GM21737 (cell line): Measurements from ENCODE around the gene GJB2.

ENCODE experiments used
- ATAC-seq: cut with Tn5 transposase; IDR thresholded peaks from one replicate; pipeline ENCODE4 v1.9.1; 2021; ENCODE audit warnings: mild to moderate bottlenecking, moderate library complexity; ENCODE audit not compliant: unreplicated experiment

The GJB2 gene

DNA sequence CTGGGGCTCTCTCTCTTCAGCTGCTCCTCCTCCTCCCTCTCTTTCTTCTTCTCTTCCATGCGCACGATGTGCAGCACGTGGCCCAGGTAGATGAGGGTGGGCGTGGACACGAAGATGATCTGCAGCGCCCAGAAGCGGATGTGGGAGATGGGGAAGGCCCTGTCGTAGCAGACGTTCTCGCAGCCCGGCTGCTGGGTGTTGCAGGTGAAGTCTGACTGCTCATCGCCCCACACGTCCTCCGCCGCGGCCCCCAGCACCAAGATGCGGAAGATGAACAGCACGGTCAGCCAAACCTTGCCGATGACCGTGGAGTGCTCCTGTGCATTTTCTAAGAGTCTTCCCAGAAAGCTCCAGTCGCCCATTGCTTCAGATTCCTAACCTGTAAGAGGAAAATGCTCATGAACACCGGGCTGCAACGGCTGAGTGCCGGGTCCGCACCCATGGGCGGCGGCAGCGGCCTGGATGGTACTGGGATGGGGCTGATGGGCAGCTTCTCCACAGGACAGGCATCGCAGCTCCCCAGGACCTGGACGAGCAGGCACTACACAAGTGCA is 49.7 kb downstream of the GJB2 start:
- no peak for ATAC-seq

DNA sequence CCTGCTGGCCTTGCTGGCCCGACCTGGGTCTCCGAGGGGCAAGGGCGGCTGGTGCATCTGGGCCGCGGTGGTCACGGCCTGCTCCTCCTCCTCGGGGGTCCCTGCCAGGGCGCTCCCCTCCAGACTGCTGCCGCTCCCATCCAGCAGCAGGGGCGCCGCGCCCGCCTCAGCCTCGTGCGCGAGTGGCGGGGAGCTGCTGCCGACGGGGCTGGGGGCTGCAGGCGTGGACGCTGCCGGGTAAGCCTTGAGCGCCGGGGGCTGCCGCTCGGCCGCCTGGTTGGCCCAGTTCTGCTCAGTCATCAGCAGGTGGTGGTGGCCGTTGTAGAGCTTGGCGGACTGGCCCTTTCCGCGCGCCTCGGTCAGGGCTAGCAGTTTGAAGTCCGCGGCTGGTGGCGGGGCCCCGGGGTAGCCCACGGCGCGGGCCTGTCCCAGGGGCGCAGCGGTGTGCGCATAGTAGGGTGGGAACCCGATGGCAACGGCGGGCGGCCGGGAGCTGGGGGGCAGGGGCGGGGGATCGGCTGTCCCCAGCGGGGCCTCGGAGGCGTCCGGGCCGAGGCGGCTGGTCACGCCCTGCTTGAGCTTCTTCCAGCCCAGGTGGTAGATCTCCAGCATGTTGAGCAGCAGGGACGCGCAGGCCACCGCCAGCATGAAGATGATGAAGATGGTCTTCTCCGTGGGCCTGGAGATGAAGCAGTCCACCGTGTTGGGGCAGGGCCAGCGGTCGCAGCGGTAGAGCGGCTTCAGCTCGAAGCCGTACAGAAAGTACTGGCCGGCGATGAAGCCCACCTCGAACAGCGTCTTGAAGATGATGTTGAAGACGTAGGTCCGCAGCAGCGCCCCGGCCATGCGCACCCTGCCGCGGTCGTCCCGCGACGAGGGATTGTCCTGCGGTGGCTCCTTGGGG is 50.5 kb downstream of the GJB2 start:
- no peak for ATAC-seq

DNA sequence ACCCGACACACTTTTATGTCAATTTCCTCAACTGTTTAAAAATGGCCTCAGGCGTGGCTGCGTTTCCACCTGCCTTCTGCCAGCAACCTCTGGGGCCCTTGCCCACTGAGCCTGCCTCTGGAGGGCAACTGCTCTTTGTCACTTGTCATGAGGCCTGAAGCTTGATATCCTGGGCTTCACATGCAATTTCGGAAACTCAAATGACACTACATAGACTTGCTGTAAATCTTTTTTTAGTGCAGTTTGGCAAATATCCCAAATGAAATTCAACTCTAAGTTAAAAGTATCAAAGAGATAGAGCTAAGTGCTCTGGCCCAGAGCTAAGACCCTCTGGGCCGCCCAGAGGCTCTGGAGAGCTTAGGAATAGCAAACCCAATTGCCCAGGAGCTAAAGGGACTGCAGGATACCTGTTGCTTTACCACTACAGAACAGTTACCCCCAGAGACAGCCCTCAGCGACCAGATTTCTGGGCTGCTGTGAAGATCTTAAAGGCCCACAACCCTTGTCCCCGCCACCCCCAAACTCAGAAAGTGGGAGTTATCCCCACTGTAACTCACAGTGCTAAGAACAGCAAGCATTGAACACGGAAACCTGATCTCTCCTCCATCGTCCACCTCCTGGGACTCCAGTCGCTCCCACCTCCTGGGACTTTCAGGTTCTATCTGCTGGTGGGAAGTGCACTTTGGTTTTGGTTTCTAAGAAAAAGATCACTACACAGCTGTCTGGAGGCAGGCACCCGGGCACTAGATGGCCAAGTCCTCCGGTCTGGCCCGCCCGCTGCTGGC is 51.3 kb downstream of the GJB2 start:
- ATAC-seq: no peak

DNA sequence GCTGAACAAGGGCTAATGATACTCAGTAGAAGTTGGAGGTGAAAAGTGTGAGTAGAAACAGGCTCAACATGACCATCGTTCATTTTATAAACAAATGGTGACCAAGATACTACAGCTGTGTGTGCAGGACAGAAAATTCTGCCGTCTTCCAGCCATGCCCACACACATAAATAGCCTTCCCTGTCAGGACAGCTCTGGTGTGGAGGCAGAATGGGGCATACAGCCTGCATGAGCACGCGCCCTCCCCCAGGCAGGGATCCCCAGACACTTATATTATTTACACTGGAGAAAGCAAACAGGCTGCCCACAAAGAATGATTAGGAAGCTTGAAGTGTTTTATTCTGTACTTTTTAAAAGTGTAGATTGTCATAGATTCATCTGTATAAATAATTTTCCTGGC is 52.3 kb downstream of the GJB2 start:
- ATAC-seq: no peak

DNA sequence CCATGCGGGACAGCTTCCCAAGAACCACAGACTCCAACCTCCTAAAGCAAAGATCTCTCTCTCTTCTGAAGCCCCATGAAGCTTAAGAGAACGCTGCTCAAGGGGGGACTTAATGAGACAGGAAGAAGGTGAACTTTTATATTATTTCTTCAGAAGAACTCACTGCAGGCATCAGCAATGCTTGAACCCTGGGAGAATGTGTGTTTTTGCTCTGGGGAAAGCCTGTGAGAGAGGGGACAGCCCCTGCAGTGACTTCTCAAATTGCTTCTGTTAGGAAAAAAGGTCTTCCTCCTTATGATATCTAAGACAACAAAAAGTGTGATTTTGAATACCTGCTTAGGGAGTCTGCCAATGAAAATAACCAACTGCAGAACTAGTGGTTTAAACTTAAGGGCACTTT is 54.9 kb downstream of the GJB2 start:
- ATAC-seq: no peak
